Neuronal stem cell (in vitro differentiated cells): ENCODE data around the gene OR1B1.

Experiments
- DNase-seq: peaks from one replicate; pipeline ENCODE4 v3.0.0-alpha.2; 2013; ENCODE audit warnings: low spot score
- H2AFZ ChIP-seq: one replicate; pipeline ENCODE4 v1.6.1; 2013; ENCODE audit warnings: mild to moderate bottlenecking, low read length, inconsistent platforms
- H2AK5ac ChIP-seq: 2 replicates; pipeline ENCODE4 v1.6.1; 2013; ENCODE audit warnings: low read depth, mild to moderate bottlenecking, inconsistent platforms, low read length, moderate library complexity, mixed read lengths
- H2BK120ac ChIP-seq: 2 replicates; pipeline ENCODE4 v1.6.1; 2013; ENCODE audit warnings: low read depth, mild to moderate bottlenecking, inconsistent platforms, low read length, moderate library complexity, mixed read lengths
- H2BK12ac ChIP-seq: one replicate; pipeline ENCODE4 v1.6.1; 2013; ENCODE audit warnings: low read length, inconsistent platforms
- H2BK15ac ChIP-seq: 2 replicates; pipeline ENCODE4 v1.6.1; 2013; ENCODE audit warnings: mild to moderate bottlenecking, low read length, inconsistent platforms, mixed read lengths
- H2BK5ac ChIP-seq: one replicate; pipeline ENCODE4 v1.6.1; 2013; ENCODE audit warnings: inconsistent platforms, mild to moderate bottlenecking, low read length, moderate library complexity
- H3K14ac ChIP-seq: one replicate; pipeline ENCODE4 v1.6.1; 2013; ENCODE audit warnings: low read length, inconsistent platforms
- H3K18ac ChIP-seq: 2 replicates; pipeline ENCODE4 v1.6.1; 2013; ENCODE audit warnings: low read length, inconsistent platforms
- H3K23ac ChIP-seq: 2 replicates; pipeline ENCODE4 v1.6.1; 2013; ENCODE audit warnings: low read depth, mild to moderate bottlenecking, mixed read lengths, low read length, inconsistent platforms; ENCODE audit not compliant: poor library complexity
- H3K27ac ChIP-seq: replicated peaks from 3 replicates; pipeline ENCODE4 v1.5.1; 2013; ENCODE audit warnings: low read length, inconsistent platforms
- H3K27me3 ChIP-seq, 3 experiments: 2 replicates each; pipeline ENCODE4 v1.6.1; 2013; ENCODE audit warnings: low read length in 3 of 3, mild to moderate bottlenecking in 2 of 3, inconsistent platforms in 1 of 3, low read depth in 1 of 3, mixed read lengths in 1 of 3, moderate library complexity in 1 of 3; ENCODE audit not compliant: control insufficient read depth in 3 of 3, insufficient read depth in 3 of 3
- H3K36me3 ChIP-seq, 2 donors: replicated peaks in 1 of 2; 2 replicates each; pipeline ENCODE4 v1.6.1; 2013; ENCODE audit warnings: low read length in 2 of 2; ENCODE audit not compliant: control insufficient read depth in 2 of 2, insufficient read depth in 2 of 2
- H3K4ac ChIP-seq: 2 replicates; pipeline ENCODE4 v1.6.1; 2013; ENCODE audit warnings: inconsistent platforms, mild to moderate bottlenecking, low read length, moderate library complexity
- H3K4me1 ChIP-seq, 2 donors: 1 replicate in 1 of 2; 2 replicates in 1 of 2; pipeline ENCODE4 v1.6.1; 2013; ENCODE audit warnings: low read length in 2 of 2, low read depth in 1 of 2; ENCODE audit not compliant: control insufficient read depth in 2 of 2, insufficient read depth in 1 of 2
- H3K4me2 ChIP-seq: one replicate; pipeline ENCODE4 v1.6.1; 2013; ENCODE audit warnings: mild to moderate bottlenecking, low read length, inconsistent platforms; ENCODE audit not compliant: insufficient read depth, poor library complexity, severe bottlenecking
- H3K4me3 ChIP-seq, 2 donors: 2 replicates each; pipeline ENCODE4 v1.5.1; 2013; ENCODE audit warnings: low read length in 2 of 2, mild to moderate bottlenecking in 2 of 2, inconsistent platforms in 1 of 2, moderate library complexity in 1 of 2
- H3K79me1 ChIP-seq: one replicate; pipeline ENCODE4 v1.6.1; 2013; ENCODE audit warnings: low read depth, mild to moderate bottlenecking, inconsistent platforms, low read length, moderate library complexity
- H3K9ac ChIP-seq: one replicate; pipeline ENCODE4 v1.6.1; 2013; ENCODE audit warnings: mild to moderate bottlenecking, low read depth, low read length, inconsistent platforms; ENCODE audit not compliant: poor library complexity
- H3K9me3 ChIP-seq, 2 donors: replicated peaks in 1 of 2; 2 replicates each; pipeline versions ENCODE3 to v1.6.1; 2013; ENCODE audit warnings: low read length in 2 of 2, mild to moderate bottlenecking in 2 of 2, inconsistent platforms in 1 of 2, low read depth in 1 of 2, mixed read lengths in 1 of 2, moderate library complexity in 1 of 2; ENCODE audit not compliant: control insufficient read depth in 2 of 2, insufficient read depth in 1 of 2
- H4K8ac ChIP-seq: one replicate; pipeline ENCODE4 v1.6.1; 2013; ENCODE audit warnings: low read depth, mild to moderate bottlenecking, inconsistent platforms, low read length, moderate library complexity
- H4K91ac ChIP-seq: one replicate; pipeline ENCODE4 v1.6.1; 2013; ENCODE audit warnings: low read length, low read depth, mild to moderate bottlenecking, inconsistent platforms; ENCODE audit not compliant: poor library complexity
- WGBS, 2 donors: extraction: QIAGEN DNeasy Blood & Tissue Kit; methylation state at CpG; one replicate each; pipeline ENCODE4 v1.1.7; 2013; ENCODE audit warnings: missing lambda C conversion rate in 2 of 2, mixed read lengths in 1 of 2; ENCODE audit not compliant: insufficient read length in 2 of 2, insufficient replicate concordance in 1 of 2; ENCODE audit errors: extremely low coverage in 2 of 2; 5-methylcytosine and 5-hydroxymethylcytosine counted together

OR1B1 gene

GRCh38 chr9:122661416-122661815 lies 4.0 kb upstream of the OR1B1 start, which contains the start of gene OR1L1:
Gene OR1L1, plus strand, starts transcription at chr9:122661716. Its CDS starts 0 bp downstream, at chr9:122661716.
- WGBS, 2 donors, result no CpG with 5 or more reads among the region's 2 CpGs
- no peak within 1 kb of the TSS for H4K8ac ChIP-seq

GRCh38 chr9:122656378-122656777 lies 1.0 kb downstream of the OR1B1 start:
- DNase-seq, result no peak
- H3K36me3 ChIP-seq, result no peaks in the 10 kb centered on the region
- H3K4me2 ChIP-seq, result no peak overlapping the region
- peaks cover 0 to 14% of the 10 kb centered on the region in 2 donors for H3K9me3 ChIP-seq
- no peak overlapping the region for H2BK15ac ChIP-seq
- H3K23ac ChIP-seq, result no peak overlapping the region
- no peak overlapping the region for H3K4me3 ChIP-seq
- no peak overlapping the region for H4K8ac ChIP-seq
- no peak overlapping the region for H2BK12ac ChIP-seq
- no peaks in the 10 kb centered on the region for H3K4me1 ChIP-seq
- no CpG with 5 or more reads among the region's 1 CpG for WGBS, 2 donors
- H3K79me1 ChIP-seq, result no peaks in the 10 kb centered on the region
- H3K27ac ChIP-seq, result no peak overlapping the region
- no peak overlapping the region for H3K14ac ChIP-seq
- H3K18ac ChIP-seq, result no peak overlapping the region
- H3K4ac ChIP-seq, result no peak overlapping the region
- no peak overlapping the region for H2BK120ac ChIP-seq
- no peak overlapping the region for H4K91ac ChIP-seq
- H2BK5ac ChIP-seq, result no peak overlapping the region
- no peak overlapping the region for H2AFZ ChIP-seq
- H3K27me3 ChIP-seq, result peaks cover 0 to 10% (median 0%) of the 10 kb centered on the region in 3 experiments
- H3K9ac ChIP-seq, result no peak overlapping the region
- H2AK5ac ChIP-seq, result no peak overlapping the region

More at GRCh38 chr9:122661416-122661815, 4.0 kb upstream of the OR1B1 start, which contains the start of gene OR1L1:
- H3K27ac ChIP-seq, result no peak within 1 kb of the TSS
- H3K4me1 ChIP-seq, result no peaks in the 10 kb centered on the region
- H3K9ac ChIP-seq, result no peak within 1 kb of the TSS
- H3K23ac ChIP-seq, result no peak within 1 kb of the TSS
- H2BK15ac ChIP-seq, result no peak within 1 kb of the TSS
- H2BK12ac ChIP-seq, result no peak within 1 kb of the TSS
- peaks cover 0 to 17% of the 10 kb centered on the region in 2 donors for H3K9me3 ChIP-seq
- DNase-seq, result no peak
- no peak within 1 kb of the TSS for H2AK5ac ChIP-seq
- H3K27me3 ChIP-seq, result peaks cover 0 to 17% (median 0%) of the 10 kb centered on the region in 3 experiments
- H3K4me2 ChIP-seq, result no peak within 1 kb of the TSS
- H2BK5ac ChIP-seq, result no peak within 1 kb of the TSS
- H3K18ac ChIP-seq, result no peak within 1 kb of the TSS
- no peak within 1 kb of the TSS for H3K14ac ChIP-seq
- H3K36me3 ChIP-seq, result no peaks in the 10 kb centered on the region
- H4K91ac ChIP-seq, result no peak within 1 kb of the TSS
- H2AFZ ChIP-seq, result no peak within 1 kb of the TSS
- H3K4me3 ChIP-seq, result no peak within 1 kb of the TSS
- no peak within 1 kb of the TSS for H3K4ac ChIP-seq
- H3K79me1 ChIP-seq, result no peaks in the 10 kb centered on the region
- no peak within 1 kb of the TSS for H2BK120ac ChIP-seq

- Histone ChIP-seq H3K27me3 (no peaks in the 10 kb centered on the region), H3K27ac (no peak overlapping the region), H3K9ac (no peak overlapping the region), H2BK12ac (no peak overlapping the region), H3K4ac (no peak overlapping the region), H2BK15ac (no peak overlapping the region), H3K79me1 (no peaks in the 10 kb centered on the region), H4K91ac (no peak overlapping the region), H2AK5ac (no peak overlapping the region), H3K18ac (no peak overlapping the region), H3K9me3 (peaks cover 0 to 13% of the 10 kb centered on the region in 2 donors), H3K4me1 (no peaks in the 10 kb centered on the region), H2AFZ (no peak overlapping the region), H2BK5ac (no peak overlapping the region), H3K23ac (no peak overlapping the region), H2BK120ac (no peak overlapping the region), H3K14ac (no peak overlapping the region), H3K4me2 (no peak overlapping the region), H4K8ac (no peak overlapping the region), H3K36me3 (no peaks in the 10 kb centered on the region), H3K4me3 (peak overlapping the region in 1 of 2 donors; percentile 58)
- no peak for DNase-seq
- WGBS, 2 donors, result no CpG with 5 or more reads among the region's 2 CpGs
Measured at GRCh38 chr9:122642226-122642625, 15.2 kb downstream of the OR1B1 start.

GRCh38 chr9:122619996-122620395 lies 37.4 kb downstream of the OR1B1 start:
- no peak overlapping the region for H3K9ac ChIP-seq
- H2BK15ac ChIP-seq, result no peak overlapping the region
- no peaks in the 10 kb centered on the region for H3K79me1 ChIP-seq
- H3K14ac ChIP-seq, result no peak overlapping the region
- H2AFZ ChIP-seq, result no peak overlapping the region
- peaks cover 0 to 5% (median 0%) of the 10 kb centered on the region in 3 experiments for H3K27me3 ChIP-seq
- H2AK5ac ChIP-seq, result no peak overlapping the region
- no peak overlapping the region for H3K18ac ChIP-seq
- no peak overlapping the region for H3K27ac ChIP-seq
- no peak overlapping the region for H3K23ac ChIP-seq
- no peak overlapping the region for H3K4ac ChIP-seq
- H2BK12ac ChIP-seq, result no peak overlapping the region
- H3K4me1 ChIP-seq, result no peaks in the 10 kb centered on the region
- H3K4me2 ChIP-seq, result no peak overlapping the region
- no peak overlapping the region for H2BK5ac ChIP-seq
- no peak overlapping the region for H4K8ac ChIP-seq
- no peak overlapping the region for H3K4me3 ChIP-seq
- no peak overlapping the region for H2BK120ac ChIP-seq
- no peak overlapping the region for H4K91ac ChIP-seq
- no peak for DNase-seq
- H3K9me3 ChIP-seq, result peaks cover 0 to 7% of the 10 kb centered on the region in 2 donors
- WGBS, 2 donors, result no CpG with 5 or more reads among the region's 7 CpGs
- H3K36me3 ChIP-seq, result no peaks in the 10 kb centered on the region
